NCI-H82 treated with DMSO at 0.1 percent for 48 hours (cell line): ENCODE data around the gene TRIM27.
"Not testable (repeated sequence)": the region's sequence is repeated elsewhere in the genome, so short reads cannot be mapped to it uniquely, and the experiment has no call there.

Source experiments
- DNase-seq: peaks from one replicate; lab custom pipeline; 2025; ENCODE audit not compliant: unreplicated experiment; lab: John Stamatoyannopoulos, UW

TRIM27 gene

DNA sequence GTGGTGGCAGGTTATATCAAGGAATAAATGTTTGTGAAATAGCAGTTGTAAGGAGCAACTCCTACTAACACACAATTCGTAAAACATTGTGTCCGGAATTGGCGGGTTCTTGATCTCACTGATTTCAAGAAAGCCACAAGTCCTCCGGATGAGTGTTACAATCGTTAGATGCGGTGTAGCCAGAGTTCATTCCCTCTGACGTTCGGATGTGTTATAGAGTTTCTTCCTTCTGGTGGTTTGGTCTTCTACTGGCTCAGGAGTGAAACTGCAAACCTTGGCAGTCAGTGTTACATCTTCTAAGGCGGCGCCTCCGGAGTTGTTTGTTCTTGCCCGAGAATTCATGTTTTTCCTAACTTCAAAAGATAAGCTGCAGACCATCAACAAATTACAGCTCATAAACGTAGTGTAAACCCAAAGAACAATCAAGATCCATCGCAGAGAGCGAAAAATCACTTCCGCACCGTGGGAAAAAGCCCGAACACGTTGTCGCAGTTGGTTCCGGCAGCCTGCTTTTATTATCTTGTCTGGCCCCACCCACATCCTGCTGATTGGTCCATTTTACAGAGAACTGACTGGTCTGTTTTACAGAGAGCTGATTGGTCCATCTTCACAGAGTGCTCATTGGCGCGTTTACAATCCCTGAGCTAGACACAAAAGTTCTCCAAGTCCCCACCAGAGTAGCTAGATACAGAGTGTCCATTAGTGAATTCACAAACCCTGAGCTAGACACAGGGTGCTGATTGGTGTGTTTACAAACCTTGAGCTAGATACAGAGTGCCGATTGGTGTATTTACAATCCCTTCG, 58.2 kb downstream of the TRIM27 start:
- no peak for DNase-seq

DNA sequence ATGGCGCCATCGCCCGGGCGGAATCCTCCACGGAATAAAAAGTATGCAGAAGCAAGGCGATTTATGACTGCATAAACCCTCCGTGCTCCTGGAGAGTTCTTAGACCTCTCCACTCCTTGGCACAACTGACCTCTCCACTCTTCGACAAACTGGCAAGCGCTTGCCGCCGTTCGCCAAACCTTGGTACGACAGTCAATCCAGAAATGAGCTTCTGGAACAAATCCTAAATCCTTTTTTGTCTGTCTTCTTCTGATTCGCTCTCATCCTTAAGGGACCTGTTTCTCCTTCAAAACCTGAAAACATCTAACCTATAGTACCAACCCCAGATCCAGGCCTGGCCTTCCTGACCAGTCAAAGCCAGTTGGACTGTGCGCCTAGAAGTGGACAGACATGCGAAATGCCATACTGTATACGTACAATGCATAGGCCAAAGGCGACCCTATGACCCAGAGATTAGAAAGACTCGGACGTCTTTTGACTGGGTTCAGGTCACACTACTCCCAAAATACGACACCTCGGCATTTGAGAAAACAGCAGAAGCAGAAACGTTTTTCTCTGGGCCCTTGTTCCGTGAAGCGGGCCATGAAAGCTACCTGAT, 59.4 kb downstream of the TRIM27 start:
- DNase-seq = no peak

DNA sequence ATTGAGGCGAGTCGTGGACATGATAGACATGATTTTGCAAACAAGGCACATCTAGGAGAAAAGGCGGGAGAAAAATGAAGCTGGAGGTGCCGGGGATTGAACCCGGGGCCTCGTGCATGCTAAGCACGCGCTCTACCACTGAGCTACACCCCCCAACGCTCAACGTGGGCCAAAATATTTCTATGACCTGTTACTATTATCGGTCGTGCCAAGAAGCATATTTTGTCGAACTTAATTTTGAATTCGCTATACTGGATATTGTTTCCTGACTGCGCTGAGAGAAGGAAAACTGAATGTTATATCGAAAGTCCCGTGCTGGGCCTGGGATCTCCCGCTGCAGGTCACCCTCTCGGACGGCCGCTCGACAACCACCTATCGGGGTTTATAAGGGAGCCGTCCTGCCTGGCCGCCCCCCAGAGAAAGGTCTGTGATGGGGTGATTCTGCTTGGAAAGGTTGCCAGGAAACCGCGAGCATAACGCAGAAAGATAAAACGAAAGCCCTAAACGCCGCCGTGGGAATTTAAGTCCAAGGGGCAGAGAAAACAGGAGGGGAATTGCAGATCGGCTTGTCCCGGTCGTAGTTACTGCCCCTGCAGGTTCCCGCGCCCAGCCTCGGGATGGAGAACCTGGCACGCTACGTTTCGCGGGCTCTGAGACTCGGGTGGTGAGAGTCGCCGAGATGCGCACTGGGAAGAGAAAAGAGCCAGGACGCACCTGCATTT, 60.0 kb downstream of the TRIM27 start:
- DNase-seq = peak; percentile 74

DNA sequence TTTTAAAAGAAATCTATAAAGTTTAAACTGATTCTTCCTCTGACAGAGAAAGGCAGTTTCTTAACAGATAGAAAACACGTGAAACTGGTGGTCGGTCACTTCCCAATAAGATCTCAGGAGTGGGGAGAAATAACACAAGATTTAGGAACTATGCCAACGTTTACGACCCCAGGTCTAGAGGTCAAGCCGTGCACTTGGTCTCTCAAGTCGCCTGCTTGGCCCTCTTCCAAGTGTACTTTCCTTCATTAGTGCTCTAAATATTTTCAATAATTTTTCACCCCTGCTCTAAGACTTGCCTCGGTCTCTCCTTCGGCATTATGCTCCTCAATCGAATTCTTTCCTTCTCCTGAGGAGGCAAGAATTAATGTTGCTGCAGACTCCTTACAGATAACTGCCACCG, 61.7 kb downstream of the TRIM27 start:
- no peak for DNase-seq

DNA sequence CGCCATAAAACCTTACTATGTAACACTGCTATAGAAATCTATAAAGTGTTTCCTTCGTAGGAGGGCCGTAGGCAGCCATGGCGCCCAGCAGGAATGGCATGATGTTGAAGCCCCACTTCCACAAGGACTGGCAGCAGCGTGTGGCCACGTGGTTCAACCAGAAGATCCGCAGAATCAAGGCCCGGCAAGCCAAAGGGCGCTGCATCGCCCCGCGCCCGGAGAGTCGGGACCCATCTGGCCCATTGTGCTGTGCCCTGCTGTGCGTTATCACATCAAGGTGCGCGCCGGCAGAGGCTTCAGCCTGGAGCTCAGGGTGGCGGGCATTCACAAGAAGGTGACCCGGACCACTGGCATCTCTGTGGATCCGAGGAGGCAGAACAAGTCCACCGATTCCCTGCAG, 62.4 kb downstream of the TRIM27 start:
- no peak for DNase-seq

DNA sequence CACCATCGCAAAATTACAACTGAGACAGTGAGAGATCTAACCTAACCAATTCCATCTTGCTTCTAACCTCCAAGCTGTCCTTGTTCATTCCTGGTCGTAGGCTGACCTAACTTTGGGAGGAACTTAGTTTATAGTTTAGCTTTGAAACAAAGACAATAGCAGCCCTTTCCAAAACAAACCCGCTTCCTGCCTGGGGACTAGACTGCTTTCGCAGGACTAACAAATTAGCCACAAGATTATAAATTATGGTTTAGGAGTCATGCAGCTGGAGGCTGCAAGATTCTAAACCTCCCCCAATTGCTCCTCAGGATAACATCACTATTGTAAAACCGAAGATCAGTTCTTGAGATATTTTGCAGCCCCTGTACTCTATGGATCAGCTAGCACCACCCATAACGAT, 63.2 kb downstream of the TRIM27 start:
- no peak for DNase-seq

DNA sequence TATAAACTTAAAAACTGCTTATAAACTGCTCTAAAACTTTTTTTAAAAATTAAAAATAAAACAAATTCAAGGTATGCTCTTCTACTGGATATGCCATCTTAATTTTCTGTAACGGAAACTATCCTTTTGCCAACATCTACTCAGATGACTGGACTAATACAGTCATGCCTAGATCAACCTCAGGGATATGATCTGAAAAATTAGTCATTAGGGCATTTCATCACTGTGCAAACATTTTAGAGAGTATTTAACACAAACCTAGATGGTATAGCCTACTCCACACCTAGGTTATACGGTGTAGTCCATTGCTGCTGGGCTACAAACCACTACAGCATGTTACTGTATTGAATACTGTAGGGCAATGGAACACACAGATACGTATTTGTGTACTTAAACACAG, 64.8 kb downstream of the TRIM27 start:
- DNase-seq = no peak

DNA sequence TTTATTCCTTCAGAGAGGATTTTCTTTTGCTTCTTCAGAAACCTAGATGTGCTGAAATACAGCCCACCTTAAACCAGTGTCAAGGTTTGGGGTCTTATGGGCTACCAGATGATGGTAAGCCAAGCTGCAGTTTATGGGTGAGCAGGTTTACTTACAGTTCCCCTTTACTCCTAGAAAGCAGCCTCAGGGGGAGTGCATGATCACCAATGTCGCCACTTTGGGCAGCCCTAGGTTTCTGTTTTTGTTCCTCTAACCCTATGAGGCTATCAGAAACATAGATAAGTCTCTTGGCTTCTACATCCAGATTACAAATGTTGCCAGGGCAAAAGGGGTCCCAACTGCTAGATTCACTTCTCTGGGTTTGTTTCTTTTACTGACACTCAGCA, 67.2 kb downstream of the TRIM27 start:
- no peak for DNase-seq

DNA sequence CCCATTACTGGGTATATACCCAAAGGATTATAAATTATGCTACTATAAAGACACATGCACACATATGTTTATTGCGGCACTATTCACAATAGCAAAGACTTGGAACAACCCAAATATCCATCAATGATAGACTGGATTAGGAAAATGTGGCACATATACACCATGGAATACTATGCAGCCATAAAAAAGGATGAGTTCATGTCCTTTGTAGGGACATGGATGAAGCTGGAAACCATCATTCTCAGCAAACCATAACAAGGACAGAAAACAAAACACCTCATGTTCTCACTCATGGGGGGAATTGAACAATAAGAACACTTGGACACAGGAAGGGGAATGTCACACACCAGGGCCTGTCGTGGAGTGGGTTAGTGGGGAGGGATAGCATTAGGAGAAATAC, 69.4 kb downstream of the TRIM27 start:
- not testable (repeated sequence) for DNase-seq
